ENCODE results near the gene PATL1.

- TF ChIP-seq NR1H2 (CRISPR knock-in tag; IDR thresholded peaks at IDR 0.05) (no peak), FOXJ3 (CRISPR knock-in tag; IDR thresholded peaks at IDR 0.05; ENCODE audit: borderline replicate concordance) (no peak), ELF4 (CRISPR knock-in tag; IDR thresholded peaks at IDR 0.05; ENCODE audit: low read depth) (no peak)
These were observed 51.0 kb downstream of the PATL1 start for GRCh38 chr11:59617876-59618275.
